GM23338 (cell line): ENCODE data around the gene FUT1. TPM values are rescaled to one million over a fixed set of nuclear protein-coding genes. Genes with fewer than 3 reads are reported as not detected.

ENCODE experiments used
- ATAC-seq: fragments of 200-7000 bp; cut with Tn5 transposase; 3 replicates; pipeline ENCODE4 v1.9.1; 2020
- DNase-seq: peaks from one replicate; pipeline ENCODE4 v3.0.0-alpha.2; 2015; ENCODE audit warnings: low spot score
- H2AFZ ChIP-seq: fragments of 200-600 bp; sonication (generic); 2 replicates; pipeline ENCODE4 v1.8.0; 2016; ENCODE audit warnings: antibody characterized with exemption, mild to moderate bottlenecking, moderate library complexity
- H3F3A ChIP-seq: fragments of 200-600 bp; sonication (generic); replicated peaks from 2 replicates; pipeline ENCODE4 v1.8.0; 2017; ENCODE audit warnings: antibody characterized with exemption, mixed run types, low read depth
- H3K27ac ChIP-seq: fragments of 200-600 bp; sonication (generic); 2 replicates; pipeline ENCODE4 v1.6.1; 2016; ENCODE audit warnings: low read depth
- H3K27me3 ChIP-seq: fragments of 200-600 bp; sonication (generic); 2 replicates; pipeline ENCODE4 v1.8.0; 2016; ENCODE audit warnings: mild to moderate bottlenecking, mixed run types, moderate library complexity; ENCODE audit not compliant: insufficient read depth
- H3K36me3 ChIP-seq: fragments of 200-600 bp; sonication (generic); 2 replicates; pipeline ENCODE4 v1.8.0; 2016; ENCODE audit warnings: mild to moderate bottlenecking; ENCODE audit not compliant: insufficient read depth
- H3K4me1 ChIP-seq: fragments of 200-600 bp; sonication (generic); 2 replicates; pipeline ENCODE4 v1.8.0; 2016; ENCODE audit warnings: mild to moderate bottlenecking, moderate library complexity; ENCODE audit not compliant: insufficient read depth
- H3K4me2 ChIP-seq: fragments of 200-600 bp; sonication (generic); 2 replicates; pipeline ENCODE4 v1.7.1; 2017; ENCODE audit warnings: mixed run types
- H3K4me3 ChIP-seq: fragments of 200-600 bp; sonication (generic); 2 replicates; pipeline ENCODE4 v1.6.1; 2016; ENCODE audit warnings: mixed run types
- H3K79me2 ChIP-seq: fragments of 200-600 bp; sonication (generic); replicated peaks from 2 replicates; pipeline ENCODE4 v1.8.0; 2017; ENCODE audit warnings: mild to moderate bottlenecking; ENCODE audit not compliant: insufficient read depth
- H3K9me2 ChIP-seq: fragments of 200-600 bp; sonication (generic); 2 replicates; pipeline ENCODE4 v1.8.0; 2017; ENCODE audit not compliant: insufficient read depth
- H4K20me1 ChIP-seq: fragments of 200-600 bp; sonication (generic); replicated peaks from 2 replicates; pipeline ENCODE4 v1.8.0; 2017; ENCODE audit warnings: mild to moderate bottlenecking; ENCODE audit not compliant: insufficient read depth
- H3K27ac Mint-ChIP-seq: 2 replicates; pipeline ENCODE4 v1.8.0; 2020; ENCODE audit warnings: inconsistent platforms, mild to moderate bottlenecking, moderate library complexity, mixed read lengths
- H3K27me3 Mint-ChIP-seq: 3 replicates; pipeline ENCODE4 v1.8.0; 2022; ENCODE audit warnings: low read depth, mild to moderate bottlenecking, moderate library complexity, mixed read lengths, inconsistent platforms; ENCODE audit not compliant: insufficient read depth, poor library complexity
- H3K36me3 Mint-ChIP-seq: 3 replicates; pipeline ENCODE4 v1.8.0; 2021; ENCODE audit warnings: low read depth, mild to moderate bottlenecking, inconsistent platforms, moderate library complexity, mixed read lengths
- H3K4me1 Mint-ChIP-seq: 3 replicates; pipeline ENCODE4 v1.8.0; 2020; ENCODE audit warnings: mild to moderate bottlenecking, inconsistent platforms, mixed read lengths
- H3K4me3 Mint-ChIP-seq: 3 replicates; pipeline ENCODE4 v1.8.0; 2021; ENCODE audit warnings: moderate library complexity, mild to moderate bottlenecking, inconsistent platforms, mixed read lengths
- H3K9me3 Mint-ChIP-seq: 3 replicates; pipeline ENCODE4 v1.8.0; 2020; ENCODE audit warnings: moderate library complexity, mild to moderate bottlenecking, inconsistent platforms, mixed read lengths
- CREB1 ChIP-seq: fragments of 250-450 bp; sonication (Bioruptor Pico); IDR thresholded peaks from 2 replicates; pipeline ENCODE4 v1.5.0; 2020; ENCODE audit warnings: low read depth, mild to moderate bottlenecking, moderate library complexity
- CTCF ChIP-seq, 2 experiments: fragments of 200-600 bp in 1 of 2; sonication (generic) in 1 of 2; conservative IDR thresholded peaks; 2 replicates each; pipeline versions ENCODE4 v1.5.1 to v1.6.1; 2016 to 2017; ENCODE audit warnings: antibody characterized with exemption in 2 of 2, low read depth in 2 of 2, mild to moderate bottlenecking in 2 of 2, moderate library complexity in 1 of 2
- ETS1 ChIP-seq: IDR thresholded peaks from 2 replicates; pipeline ENCODE4 v1.6.1; 2016; ENCODE audit warnings: antibody characterized with exemption
- EZH2phosphoT487 ChIP-seq: fragments of 200-600 bp; sonication (generic); IDR thresholded peaks from one replicate; pipeline ENCODE4 v1.8.1; 2018; ENCODE audit warnings: antibody characterized with exemption; ENCODE audit not compliant: unreplicated experiment
- POLR2AphosphoS5 ChIP-seq: IDR thresholded peaks from 2 replicates; pipeline ENCODE4 v1.6.1; 2016; ENCODE audit warnings: antibody characterized with exemption, low read depth
- REST ChIP-seq: IDR thresholded peaks from one replicate; pipeline ENCODE4 v1.6.1; 2018; ENCODE audit warnings: antibody characterized with exemption; ENCODE audit not compliant: unreplicated experiment
- ZNF331 ChIP-seq: fragments of 250-450 bp; sonication (Bioruptor Pico); IDR thresholded peaks from 2 replicates; pipeline ENCODE4 v1.5.0; 2020; ENCODE audit warnings: low read depth, mild to moderate bottlenecking, moderate library complexity
- ZNF462 ChIP-seq: fragments of 250-450 bp; sonication (Bioruptor Pico); IDR thresholded peaks from 2 replicates; pipeline ENCODE4 v1.5.0; 2020; ENCODE audit warnings: mild to moderate bottlenecking, moderate library complexity
- polyA plus RNA-seq: library from polyadenylated mRNA; unstranded; fragments of >200 nt; fragmentation: Nextera tagmentation; extraction: Ambion mirVana; gene quantifications from 2 replicates; pipeline ENCODE4 v1.2.1, GENCODE V29; 2016
- total RNA-seq: library from RNA; depleted of rRNA; stranded (reverse); fragments of >200 nt; shearing (Covaris generic); gene quantifications from 2 replicates; pipeline ENCODE4 v1.2.3, GENCODE V29; 2014

The FUT1 gene
- total and polyA plus RNA-seq, 2 experiments from 2014 or later: 4.4 to 20.8 TPM

- TF ChIP-seq REST: no peak
- no peak for TF ChIP-seq CTCF (conservative IDR thresholded peaks at IDR 0.05; ENCODE audit: low read depth in 2 of 2)
These were observed 43.2 kb upstream of the FUT1 start (continued) for GRCh38 chr19:48795685-48796070.

GRCh38 chr19:48795055-48795684, 42.7 kb upstream of the FUT1 start:
- no peaks in the 10 kb centered on the region for H3K9me2 ChIP-seq
- peak overlapping the region; percentile 95 for H3K4me3 Mint-ChIP-seq
- no peaks in the 10 kb centered on the region for H3K9me3 Mint-ChIP-seq
- peak; percentile 98 for DNase-seq
- H4K20me1 ChIP-seq: no peaks in the 10 kb centered on the region
- peak overlapping the region; percentile 99 for H3K27ac Mint-ChIP-seq
- H3K4me3 ChIP-seq: peak overlapping the region; percentile 64
- H3K79me2 ChIP-seq: no peaks in the 10 kb centered on the region
- H3K36me3 Mint-ChIP-seq: no peaks in the 10 kb centered on the region; the same call in 2 of the 3 replicates
- peak overlapping the region; percentile 48 for H2AFZ ChIP-seq
- H3F3A ChIP-seq: peaks cover 5% of the 10 kb centered on the region; the same call in 1 of the 2 replicates
- peak; percentile 93 for ATAC-seq
- no peak overlapping the region for H3K27ac ChIP-seq
- TF ChIP-seq EZH2phosphoT487 (no peak), CTCF (conservative IDR thresholded peaks at IDR 0.05; ENCODE audit: low read depth in 2 of 2) (peak; percentile 92 to 97), POLR2AphosphoS5 (peak; percentile 56; the same call in 1 of the 2 replicates), ZNF462 (CRISPR knock-in tag) (no peak), CREB1 (CRISPR knock-in tag) (peak; percentile 57), ZNF331 (CRISPR knock-in tag) (no peak), ETS1 (peak; percentile 99)
- no peaks in the 10 kb centered on the region for H3K27me3 ChIP-seq
- peaks cover 24% of the 10 kb centered on the region; the same call in 2 of the 3 replicates for H3K4me1 Mint-ChIP-seq
- no peaks in the 10 kb centered on the region for H3K36me3 ChIP-seq
- H3K4me2 ChIP-seq: peak overlapping the region; percentile 71
- peaks cover 12% of the 10 kb centered on the region for H3K27me3 Mint-ChIP-seq
- peaks cover 12% of the 10 kb centered on the region for H3K4me1 ChIP-seq
